Testis (tissue), 2 donors: ENCODE measurements around the gene METTL25B.

Source experiments
- CTCF ChIP-seq, 3 experiments: fragments of 450-650 bp in 2 of 3; fragments of 200-600 bp in 1 of 3; sonication (generic) in 1 of 3; IDR thresholded peaks; one replicate each; pipeline ENCODE4 v1.5.1; 2016 to 2019; ENCODE audit warnings: antibody characterized with exemption in 3 of 3, mild to moderate bottlenecking in 2 of 3, moderate library complexity in 1 of 3
- POLR2A ChIP-seq: fragments of 450-650 bp; IDR thresholded peaks from one replicate; pipeline ENCODE4 v1.6.1; 2017; ENCODE audit warnings: antibody characterized with exemption, mild to moderate bottlenecking, moderate library complexity

GRCh38 chr1:156772728-156773497, 44.6 kb downstream of the METTL25B start:
- no peak for TF ChIP-seq POLR2A
- no peak for TF ChIP-seq CTCF (IDR thresholded peaks at IDR 0.05)
